Upper lobe of right lung (tissue), 1 donor: ENCODE measurements around the gene CEP112. TPM values are rescaled to one million over a fixed set of nuclear protein-coding genes. Genes with fewer than 3 reads are reported as not detected.

Experiments
- ATAC-seq: fragments of 200-7000 bp; cut with Tn5 transposase; one replicate; pipeline ENCODE4 v1.9.1; 2020; ENCODE audit warnings: mild to moderate bottlenecking, moderate library complexity
- DNase-seq: peaks from one replicate; pipeline ENCODE4 v3.0.0-alpha.2; 2020
- H3K27ac ChIP-seq: fragments of 200-600 bp; one replicate; pipeline ENCODE4 v1.8.0; 2022
- H3K27me3 ChIP-seq: fragments of 200-600 bp; one replicate; pipeline ENCODE4 v1.8.0; 2022; ENCODE audit warnings: mild to moderate bottlenecking
- H3K36me3 ChIP-seq: fragments of 200-600 bp; one replicate; pipeline ENCODE4 v1.8.0; 2022
- H3K4me1 ChIP-seq: fragments of 200-600 bp; one replicate; pipeline ENCODE4 v1.8.0; 2022
- H3K4me3 ChIP-seq: fragments of 200-600 bp; one replicate; pipeline ENCODE4 v1.8.0; 2022; ENCODE audit warnings: mild to moderate bottlenecking
- H3K9me3 ChIP-seq: fragments of 200-600 bp; one replicate; pipeline ENCODE4 v1.8.0; 2022
- intact Hi-C: fragments of 100-400 bp; cut with DNase I; formaldehyde crosslinking; loops from one replicate; pipeline ENCODE4 v1.11.0; 2022
- total RNA-seq: library from RNA; stranded (reverse); fragmentation: NEBNext Ultra II Directional; extraction: Animal tissue kit (Norgen Biotek cat#: 25700); gene quantifications from one replicate; pipeline ENCODE4 v1.2.1, GENCODE V29; 2021
- TF ChIP-seq, protein P1 (sequence below): fragments of 200-600 bp; IDR thresholded peaks from one replicate; pipeline ENCODE4 v1.8.0; 2022; ENCODE audit warnings: antibody characterized with exemption
- donor health status: DM: no; HTN: yes; CAD: no; lungs with severe emphysema.

CEP112 gene
- total RNA-seq, 1 donor from 2014 or later, result 32.9 TPM

DNA sequence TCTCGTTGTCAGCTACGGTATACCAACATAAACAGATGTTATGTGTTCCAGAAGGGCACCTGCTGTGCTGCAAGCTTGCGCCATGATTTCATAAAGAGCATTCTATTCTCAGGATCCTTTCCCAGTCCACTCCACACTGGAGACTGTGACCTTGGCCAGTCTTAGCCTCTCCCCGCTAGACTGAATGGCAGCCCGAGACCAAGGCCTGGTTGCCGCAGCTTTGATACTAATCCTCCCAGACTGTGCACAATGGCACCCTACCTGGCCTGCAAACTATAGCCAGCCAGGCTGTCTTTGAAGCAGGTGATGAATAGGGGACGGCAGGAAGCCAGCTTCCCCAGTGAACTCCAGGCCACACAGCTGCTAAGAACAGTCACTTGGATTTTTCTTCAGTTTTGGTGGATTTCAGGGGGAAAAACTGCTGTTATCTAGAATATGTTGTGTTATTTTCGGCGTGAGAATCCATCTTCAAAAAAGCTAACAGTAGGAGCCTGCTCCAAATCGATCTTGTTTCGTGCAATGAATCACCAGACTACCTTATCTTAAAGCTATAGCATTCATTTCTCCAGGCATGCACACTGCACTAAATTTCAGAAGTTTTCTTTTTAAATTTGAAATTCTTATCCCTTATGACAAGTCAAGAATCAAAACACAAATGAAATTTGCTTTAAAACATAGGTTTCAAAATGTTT lies 289.0 kb downstream of the CEP112 start:
- no peak for DNase-seq
- intact Hi-C loops, result no loop called here

DNA sequence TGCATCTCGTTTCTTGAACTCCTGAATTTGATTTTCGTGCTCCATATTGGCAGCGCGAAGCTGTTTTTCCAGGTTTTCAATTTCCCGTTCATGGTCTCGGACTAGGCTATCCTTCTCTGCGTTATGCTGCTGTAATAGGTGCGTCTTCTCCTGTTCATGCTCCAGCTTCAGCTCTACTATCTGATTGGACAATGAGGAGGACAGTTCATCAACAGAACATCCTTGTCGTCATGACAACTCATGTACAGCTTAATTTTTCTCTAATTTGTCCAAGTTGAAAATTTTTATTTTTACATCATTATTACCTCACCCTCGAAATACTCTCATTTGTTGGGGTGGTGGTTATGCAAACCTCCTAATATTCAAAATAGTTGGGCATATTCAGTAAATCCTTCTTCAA lies 289.8 kb downstream of the CEP112 start:
- intact Hi-C loops, result no loop called here
- H3K27ac ChIP-seq, result no peak overlapping the region
- no peaks in the 10 kb centered on the region for H3K27me3 ChIP-seq
- no peak overlapping the region for H3K4me3 ChIP-seq
- no peaks in the 10 kb centered on the region for H3K36me3 ChIP-seq
- H3K9me3 ChIP-seq, result no peaks in the 10 kb centered on the region
- no peaks in the 10 kb centered on the region for H3K4me1 ChIP-seq
- no peak for DNase-seq
- no peak for ATAC-seq
- TF ChIP-seq, protein P1, sequence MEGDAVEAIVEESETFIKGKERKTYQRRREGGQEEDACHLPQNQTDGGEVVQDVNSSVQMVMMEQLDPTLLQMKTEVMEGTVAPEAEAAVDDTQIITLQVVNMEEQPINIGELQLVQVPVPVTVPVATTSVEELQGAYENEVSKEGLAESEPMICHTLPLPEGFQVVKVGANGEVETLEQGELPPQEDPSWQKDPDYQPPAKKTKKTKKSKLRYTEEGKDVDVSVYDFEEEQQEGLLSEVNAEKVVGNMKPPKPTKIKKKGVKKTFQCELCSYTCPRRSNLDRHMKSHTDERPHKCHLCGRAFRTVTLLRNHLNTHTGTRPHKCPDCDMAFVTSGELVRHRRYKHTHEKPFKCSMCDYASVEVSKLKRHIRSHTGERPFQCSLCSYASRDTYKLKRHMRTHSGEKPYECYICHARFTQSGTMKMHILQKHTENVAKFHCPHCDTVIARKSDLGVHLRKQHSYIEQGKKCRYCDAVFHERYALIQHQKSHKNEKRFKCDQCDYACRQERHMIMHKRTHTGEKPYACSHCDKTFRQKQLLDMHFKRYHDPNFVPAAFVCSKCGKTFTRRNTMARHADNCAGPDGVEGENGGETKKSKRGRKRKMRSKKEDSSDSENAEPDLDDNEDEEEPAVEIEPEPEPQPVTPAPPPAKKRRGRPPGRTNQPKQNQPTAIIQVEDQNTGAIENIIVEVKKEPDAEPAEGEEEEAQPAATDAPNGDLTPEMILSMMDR, result no peak

More for the DNA sequence above, 289.0 kb downstream of the CEP112 start:
- no peaks in the 10 kb centered on the region for H3K27me3 ChIP-seq
- no peak overlapping the region for H3K4me3 ChIP-seq
- H3K27ac ChIP-seq, result no peak overlapping the region
- no peaks in the 10 kb centered on the region for H3K36me3 ChIP-seq
- H3K4me1 ChIP-seq, result no peaks in the 10 kb centered on the region
- no peaks in the 10 kb centered on the region for H3K9me3 ChIP-seq
- TF ChIP-seq, protein P1, result no peak
- no peak for ATAC-seq

DNA sequence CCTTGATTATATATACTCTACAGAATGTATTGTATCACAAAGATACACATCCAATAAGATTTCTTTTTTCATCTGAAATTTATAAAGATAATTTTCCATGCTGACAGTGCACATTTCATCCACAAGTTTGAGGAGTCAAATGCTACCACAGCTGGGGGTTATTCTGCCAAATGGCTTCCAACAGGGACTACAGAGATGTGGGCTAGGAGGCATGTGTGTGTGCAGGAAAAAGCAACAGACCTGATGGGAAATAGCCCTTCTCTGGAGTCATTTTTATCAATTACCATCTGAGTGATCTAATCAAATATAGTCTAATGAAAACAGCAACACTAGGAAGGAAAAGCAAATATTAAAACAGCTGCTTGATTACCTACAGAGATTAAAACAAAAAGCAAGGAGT lies 290.5 kb downstream of the CEP112 start:
- TF ChIP-seq, protein P1, result no peak
- intact Hi-C loops, result no loop called here
- Histone ChIP-seq H3K9me3 (no peaks in the 10 kb centered on the region), H3K4me1 (no peaks in the 10 kb centered on the region), H3K36me3 (no peaks in the 10 kb centered on the region), H3K27me3 (no peaks in the 10 kb centered on the region), H3K4me3 (no peak overlapping the region), H3K27ac (no peak overlapping the region)
- no peak for ATAC-seq
- DNase-seq, result no peak

DNA sequence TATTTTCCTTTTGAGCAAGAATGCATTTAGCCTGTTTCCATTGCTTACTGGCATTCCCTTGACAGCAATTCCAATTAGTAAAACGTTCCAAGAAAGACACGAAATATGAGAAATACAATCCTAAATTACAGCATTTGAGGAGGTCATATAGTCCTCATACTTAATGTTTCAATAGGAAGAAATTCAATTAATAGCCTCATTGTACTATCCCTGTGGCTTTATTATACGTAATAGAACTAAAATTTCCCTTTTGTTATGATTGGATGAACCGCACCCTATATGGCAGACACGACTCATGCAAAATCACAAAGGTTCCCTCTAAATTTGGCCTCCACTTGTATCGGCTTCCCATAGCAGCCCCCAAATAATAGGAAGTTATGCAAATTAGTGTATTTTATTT lies 291.7 kb downstream of the CEP112 start:
- Histone ChIP-seq H3K4me3 (no peak overlapping the region), H3K9me3 (no peaks in the 10 kb centered on the region), H3K4me1 (no peaks in the 10 kb centered on the region), H3K36me3 (no peaks in the 10 kb centered on the region), H3K27me3 (no peaks in the 10 kb centered on the region), H3K27ac (no peak overlapping the region)
- TF ChIP-seq, protein P1, result no peak
- ATAC-seq (no peak), DNase-seq (no peak)
- intact Hi-C loops, result no loop called here

DNA sequence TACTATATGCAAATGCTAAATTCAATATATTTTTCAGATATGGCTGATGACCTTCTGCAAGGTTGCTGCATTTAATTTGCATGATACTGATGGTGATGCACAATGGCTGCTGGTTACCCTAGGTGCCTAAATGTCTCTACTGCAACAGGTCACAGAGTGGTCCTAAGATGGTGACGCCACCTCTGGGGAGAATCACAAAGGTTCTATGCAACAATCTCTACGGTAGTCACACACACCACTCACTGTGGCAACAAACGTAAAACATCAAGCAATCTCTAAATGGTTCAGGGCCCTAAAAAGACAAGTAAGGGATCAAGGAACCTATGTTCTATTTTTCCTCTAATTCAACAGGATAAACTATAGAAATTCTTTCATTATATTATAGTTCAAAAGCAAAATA lies 293.3 kb downstream of the CEP112 start:
- DNase-seq, result no peak
- Histone ChIP-seq H3K9me3 (no peaks in the 10 kb centered on the region), H3K27ac (no peak overlapping the region)

More for the DNA sequence above, 293.3 kb downstream of the CEP112 start:
- intact Hi-C loops, result no loop called here
- no peaks in the 10 kb centered on the region for H3K27me3 ChIP-seq
- no peak overlapping the region for H3K4me3 ChIP-seq
- H3K4me1 ChIP-seq, result no peaks in the 10 kb centered on the region
- TF ChIP-seq, protein P1, result no peak
- H3K36me3 ChIP-seq, result no peaks in the 10 kb centered on the region
- ATAC-seq, result no peak
